LoVo (cell line): ENCODE measurements around the gene ABCB8.

Experiments used
- DNase-seq: peaks from one replicate; pipeline ENCODE4 v3.0.0-alpha.2; 2016; ENCODE audit warnings: low spot score

ABCB8 gene

GRCh38 chr7:151074817-151075661 lies 46.8 kb downstream of the ABCB8 start:
- no peak for DNase-seq

GRCh38 chr7:151075662-151075971 lies 47.4 kb downstream of the ABCB8 start:
- DNase-seq = no peak

- DNase-seq = no peak
These were observed 47.8 kb downstream of the ABCB8 start for GRCh38 chr7:151075978-151076426.

GRCh38 chr7:151076863-151077704 lies 48.8 kb downstream of the ABCB8 start:
- DNase-seq = no peak

GRCh38 chr7:151077705-151078232 lies 49.5 kb downstream of the ABCB8 start:
- no peak for DNase-seq

- no peak for DNase-seq
These were observed 50.2 kb downstream of the ABCB8 start for GRCh38 chr7:151078233-151079040.

GRCh38 chr7:151079199-151079910 lies 51.1 kb downstream of the ABCB8 start:
- DNase-seq = no peak

GRCh38 chr7:151080067-151080521 lies 51.8 kb downstream of the ABCB8 start:
- no peak for DNase-seq

- peak; percentile 98 for DNase-seq
These were observed 52.4 kb downstream of the ABCB8 start, which contains the start of gene FASTK for GRCh38 chr7:151080522-151081169. Gene FASTK (minus strand): TSS chr7:151080809. CDS start chr7:151080766, 43 bp downstream.

- peak; percentile 34 for DNase-seq
These were observed 53.2 kb downstream of the ABCB8 start for GRCh38 chr7:151081170-151082101.

GRCh38 chr7:151082141-151083070 lies 54.2 kb downstream of the ABCB8 start:
- no peak for DNase-seq

GRCh38 chr7:151083071-151083823 lies 55.0 kb downstream of the ABCB8 start, which contains the start of gene TMUB1:
Gene TMUB1 (minus strand): TSS chr7:151083493. CDS start chr7:151082563, 930 bp downstream.
- DNase-seq = peak; percentile 85

GRCh38 chr7:151083824-151084160 lies 55.5 kb downstream of the ABCB8 start:
- DNase-seq = no peak

GRCh38 chr7:151085329-151085690 lies 57.1 kb downstream of the ABCB8 start:
- no peak for DNase-seq

GRCh38 chr7:151085691-151086620 lies 57.7 kb downstream of the ABCB8 start, which contains the start of gene AGAP3:
Gene AGAP3 (plus strand): TSS chr7:151086475. CDS start chr7:151086742, 267 bp downstream.
- peak; percentile 86 for DNase-seq

GRCh38 chr7:151086802-151087244 lies 58.6 kb downstream of the ABCB8 start:
- no peak for DNase-seq
